SK-N-SH treated with all-trans-retinoic acid at 6 μM for 48 hours (cell line): ENCODE measurements around the gene BHMT2.

ENCODE experiments used
- ATAC-seq: fragments of 200-7000 bp; cut with Tn5 transposase; 3 replicates; pipeline ENCODE4 v1.9.1; 2020; ENCODE audit warnings: mild to moderate bottlenecking, moderate library complexity
- ARNTL ChIP-seq: fragments of 450-650 bp; formaldehyde crosslinking; IDR thresholded peaks from 2 replicates; pipeline ENCODE4 v1.5.0; 2020; ENCODE audit warnings: low read depth, mild to moderate bottlenecking, moderate library complexity, borderline replicate concordance
- BACH2 ChIP-seq: fragments of 250-450 bp; sonication (Bioruptor Pico); IDR thresholded peaks from 2 replicates; pipeline ENCODE4 v1.9.0; 2021; ENCODE audit warnings: mild to moderate bottlenecking, borderline replicate concordance
- CREB5 ChIP-seq: fragments of 250-450 bp; sonication (Bioruptor Pico); IDR thresholded peaks from 2 replicates; pipeline ENCODE4 v1.5.1; 2020; ENCODE audit warnings: low read depth, mild to moderate bottlenecking, moderate library complexity
- CSDC2 ChIP-seq: fragments of 250-450 bp; sonication (Bioruptor Pico); IDR thresholded peaks from 2 replicates; pipeline ENCODE4 v1.5.0; 2020; ENCODE audit warnings: mild to moderate bottlenecking, moderate library complexity
- CSRNP3 ChIP-seq: fragments of 250-450 bp; sonication (Bioruptor Pico); IDR thresholded peaks from 2 replicates; pipeline ENCODE4 v1.5.1; 2021; ENCODE audit warnings: mild to moderate bottlenecking, moderate library complexity
- GLIS3 ChIP-seq: fragments of 250-450 bp; sonication (Bioruptor Pico); IDR thresholded peaks from 2 replicates; pipeline ENCODE4 v1.5.0; 2020; ENCODE audit warnings: mild to moderate bottlenecking, moderate library complexity
- ISL1 ChIP-seq: fragments of 250-450 bp; sonication (Bioruptor Pico); IDR thresholded peaks from 2 replicates; pipeline ENCODE4 v2.1.2; 2022; ENCODE audit warnings: mild to moderate bottlenecking, moderate library complexity
- OSR1 ChIP-seq: fragments of 250-450 bp; sonication (Bioruptor Pico); IDR thresholded peaks from 2 replicates; pipeline ENCODE4 v1.8.0; 2022; ENCODE audit warnings: moderate library complexity, mild to moderate bottlenecking, inconsistent platforms
- PATZ1 ChIP-seq: fragments of 250-450 bp; sonication (Bioruptor Pico); IDR thresholded peaks from 2 replicates; pipeline ENCODE4 v1.8.0; 2020; ENCODE audit warnings: mild to moderate bottlenecking, moderate library complexity, borderline replicate concordance
- POU6F1 ChIP-seq: fragments of 250-450 bp; sonication (Bioruptor Pico); IDR thresholded peaks from 2 replicates; pipeline ENCODE4 v1.8.0; 2021; ENCODE audit warnings: low read depth, mild to moderate bottlenecking, moderate library complexity, borderline replicate concordance
- RARB ChIP-seq: fragments of 250-450 bp; sonication (Bioruptor Pico); IDR thresholded peaks from 2 replicates; pipeline ENCODE4 v1.8.0; 2021; ENCODE audit warnings: mild to moderate bottlenecking, moderate library complexity
- TCF4 ChIP-seq: fragments of 250-450 bp; sonication (Bioruptor Pico); IDR thresholded peaks from 2 replicates; pipeline ENCODE4 v1.8.0; 2021; ENCODE audit warnings: mild to moderate bottlenecking, moderate library complexity, borderline replicate concordance
- TOX ChIP-seq: fragments of 250-450 bp; sonication (Bioruptor Pico); IDR thresholded peaks from 2 replicates; pipeline ENCODE4 v1.8.0; 2021; ENCODE audit warnings: mild to moderate bottlenecking, moderate library complexity, borderline replicate concordance
- TSHZ2 ChIP-seq: fragments of 250-450 bp; sonication (Bioruptor Pico); IDR thresholded peaks from 2 replicates; pipeline ENCODE4 v1.5.0; 2020; ENCODE audit warnings: mild to moderate bottlenecking, moderate library complexity
- ZC3H10 ChIP-seq: fragments of 250-450 bp; sonication (Bioruptor Pico); IDR thresholded peaks from 2 replicates; pipeline ENCODE4 v1.5.1; 2021; ENCODE audit warnings: mild to moderate bottlenecking, moderate library complexity
- ZFP3 ChIP-seq: fragments of 250-450 bp; sonication (Bioruptor Pico); IDR thresholded peaks from 2 replicates; pipeline ENCODE4 v1.5.0; 2020; ENCODE audit warnings: mild to moderate bottlenecking, moderate library complexity
- ZFP30 ChIP-seq: fragments of 450-650 bp; formaldehyde crosslinking; IDR thresholded peaks from 2 replicates; pipeline ENCODE4 v1.5.0; 2022; ENCODE audit warnings: mild to moderate bottlenecking, moderate library complexity
- ZNF565 ChIP-seq: fragments of 450-650 bp; formaldehyde crosslinking; conservative IDR thresholded peaks from 2 replicates; pipeline ENCODE4 v1.5.0; 2020; ENCODE audit warnings: low read depth, mild to moderate bottlenecking, moderate library complexity
- ZNF70 ChIP-seq: fragments of 450-650 bp; formaldehyde crosslinking; IDR thresholded peaks from 2 replicates; pipeline ENCODE4 v1.5.0; 2020; ENCODE audit warnings: mild to moderate bottlenecking, moderate library complexity
- ZNF8 ChIP-seq: fragments of 450-650 bp; formaldehyde crosslinking; IDR thresholded peaks from 2 replicates; pipeline ENCODE4 v1.5.0; 2020; ENCODE audit warnings: mild to moderate bottlenecking, moderate library complexity

BHMT2 gene

GRCh38 chr5:79077680-79078365, 8.3 kb downstream of the BHMT2 start:
- peak; percentile 53 for ATAC-seq
- TF ChIP-seq ZC3H10 (CRISPR knock-in tag) = no peak
- no peak for TF ChIP-seq BACH2 (CRISPR knock-in tag)
- TF ChIP-seq, all 23 proteins: peak for 0

- ATAC-seq = no peak
- no peak for TF ChIP-seq PATZ1 (CRISPR knock-in tag)
Observed at GRCh38 chr5:79080804-79081203, 11.2 kb downstream of the BHMT2 start.

GRCh38 chr5:79081779-79082178, 12.2 kb downstream of the BHMT2 start:
- no peak for ATAC-seq
- TF ChIP-seq GLIS3 (CRISPR knock-in tag) (no peak), ZFP3 (CRISPR knock-in tag) (no peak), ZNF70 (CRISPR knock-in tag) (no peak), POU6F1 (CRISPR knock-in tag) (no peak), RARB (no peak), OSR1 (CRISPR knock-in tag) (no peak), TSHZ2 (CRISPR knock-in tag) (no peak), BACH2 (CRISPR knock-in tag) (no peak), ZFP30 (CRISPR knock-in tag) (no peak), ZNF8 (no peak), ISL1 (no peak), ARNTL (CRISPR knock-in tag) (no peak), ZNF565 (CRISPR knock-in tag) (no peak), CSDC2 (CRISPR knock-in tag) (no peak), ZC3H10 (CRISPR knock-in tag) (no peak)

- TF ChIP-seq ZNF70 (CRISPR knock-in tag) (no peak), BACH2 (CRISPR knock-in tag) (no peak), OSR1 (CRISPR knock-in tag) (no peak), ZFP30 (CRISPR knock-in tag) (no peak), TOX (CRISPR knock-in tag) (no peak), CREB5 (no peak), PATZ1 (CRISPR knock-in tag) (no peak), CSDC2 (CRISPR knock-in tag) (no peak), TCF4 (CRISPR knock-in tag) (no peak), ISL1 (no peak), ZNF565 (CRISPR knock-in tag) (no peak), RARB (no peak), CSRNP3 (CRISPR knock-in tag) (no peak), POU6F1 (CRISPR knock-in tag) (no peak)
- ATAC-seq = no peak
Observed at GRCh38 chr5:79086116-79086515, 16.5 kb downstream of the BHMT2 start.
